OCI-LY1 (cell line): ENCODE data around the gene DYRK1A.
A peak's percentile ranks its signal among the peaks of the same experiment; 100 is the strongest.

Experiments used
- H2AFZ ChIP-seq: fragments of 200-600 bp; sonication (generic), shearing (Covaris generic); 2 replicates; pipeline ENCODE4 v1.6.0; 2014; ENCODE audit warnings: antibody characterized with exemption, mild to moderate bottlenecking, low read length
- H3F3A ChIP-seq: fragments of 200-600 bp; sonication (generic), shearing (Covaris generic); 2 replicates; pipeline ENCODE4 v1.6.0; 2014; ENCODE audit warnings: mild to moderate bottlenecking, antibody characterized with exemption, low read length, moderate library complexity; ENCODE audit not compliant: insufficient read depth
- H3K27ac ChIP-seq: fragments of 200-600 bp; sonication (generic); 2 replicates; pipeline ENCODE4 v1.5.1; 2014; ENCODE audit warnings: low read length, mixed run types, mild to moderate bottlenecking, low read depth; ENCODE audit not compliant: poor library complexity, severe bottlenecking
- H3K27me3 ChIP-seq: fragments of 200-600 bp; sonication (generic); 2 replicates; pipeline ENCODE4 v1.6.0; 2014; ENCODE audit warnings: antibody characterized with exemption, mild to moderate bottlenecking, low read length, moderate library complexity; ENCODE audit not compliant: insufficient read depth
- H3K36me3 ChIP-seq: fragments of 200-600 bp; sonication (generic); 2 replicates; pipeline ENCODE4 v1.6.1; 2014; ENCODE audit warnings: mild to moderate bottlenecking, antibody characterized with exemption, low read length, moderate library complexity, mixed read lengths; ENCODE audit not compliant: insufficient read depth
- H3K4me1 ChIP-seq: fragments of 200-600 bp; sonication (generic); 2 replicates; pipeline ENCODE4 v1.5.1; 2014; ENCODE audit warnings: mild to moderate bottlenecking, low read length, moderate library complexity; ENCODE audit not compliant: insufficient read depth, severe bottlenecking
- H3K4me2 ChIP-seq: fragments of 200-600 bp; sonication (generic), shearing (Covaris generic); 2 replicates; pipeline ENCODE4 v1.6.1; 2014; ENCODE audit warnings: low read length
- H3K4me3 ChIP-seq: fragments of 200-600 bp; sonication (generic); 2 replicates; pipeline ENCODE4 v1.5.1; 2014; ENCODE audit warnings: low read length, low read depth, mild to moderate bottlenecking, mixed read lengths; ENCODE audit not compliant: poor library complexity, severe bottlenecking
- H3K79me2 ChIP-seq: fragments of 200-600 bp; shearing (Covaris generic); 2 replicates; pipeline ENCODE4 v1.6.1; 2016; ENCODE audit warnings: mixed run types, low read length, mixed read lengths; ENCODE audit not compliant: insufficient read depth
- H3K9ac ChIP-seq: fragments of 200-600 bp; sonication (generic), shearing (Covaris generic); 2 replicates; pipeline ENCODE4 v1.6.1; 2014; ENCODE audit warnings: mild to moderate bottlenecking, low read length, mixed read lengths
- H3K9me2 ChIP-seq: fragments of 200-600 bp; sonication (generic), shearing (Covaris generic); 2 replicates; pipeline ENCODE4 v1.6.1; 2014; ENCODE audit warnings: low read depth, mild to moderate bottlenecking, low read length, mixed read lengths
- H3K9me3 ChIP-seq: fragments of 200-600 bp; shearing (Covaris generic); 2 replicates; pipeline ENCODE4 v1.6.1; 2014; ENCODE audit warnings: low read length, mixed read lengths
- H4K20me1 ChIP-seq: fragments of 200-600 bp; sonication (generic), shearing (Covaris generic); 2 replicates; pipeline ENCODE4 v1.6.0; 2016; ENCODE audit warnings: mild to moderate bottlenecking, low read length; ENCODE audit not compliant: insufficient read depth
- CTCF ChIP-seq: fragments of 200-600 bp; sonication (generic), shearing (Covaris generic); IDR thresholded peaks from 2 replicates; pipeline ENCODE4 v1.5.1; 2017; ENCODE audit warnings: mild to moderate bottlenecking, antibody characterized with exemption, low read length, moderate library complexity, mixed read lengths
- EZH2 ChIP-seq: fragments of 200-600 bp; sonication (generic), shearing (Covaris generic); IDR thresholded peaks from 2 replicates; pipeline ENCODE4 v1.8.0; 2017; ENCODE audit warnings: borderline replicate concordance, mixed run types, mild to moderate bottlenecking, antibody characterized with exemption, low read length, moderate library complexity, mixed read lengths

Gene DYRK1A

GRCh38 chr21:37446552-37446951, 80.0 kb downstream of the DYRK1A start:
- Histone ChIP-seq H3F3A (no peaks in the 10 kb centered on the region), H3K9ac (no peak overlapping the region), H3K36me3 (peaks cover 17% of the 10 kb centered on the region), H3K27ac (no peak overlapping the region), H3K4me2 (no peak overlapping the region), H4K20me1 (no peaks in the 10 kb centered on the region), H3K4me1 (peaks cover 19% of the 10 kb centered on the region), H2AFZ (no peak overlapping the region), H3K27me3 (no peaks in the 10 kb centered on the region), H3K9me2 (no peaks in the 10 kb centered on the region), H3K9me3 (no peaks in the 10 kb centered on the region), H3K4me3 (no peak overlapping the region), H3K79me2 (peaks cover 95% of the 10 kb centered on the region)
- TF ChIP-seq CTCF (peak; percentile 45), EZH2 (no peak)

GRCh38 chr21:37447288-37447936, 80.8 kb downstream of the DYRK1A start:
- TF ChIP-seq EZH2 (no peak), CTCF (no peak)
- Histone ChIP-seq H2AFZ (no peak overlapping the region), H3K9me2 (no peaks in the 10 kb centered on the region), H3K9me3 (no peaks in the 10 kb centered on the region), H3K4me1 (peaks cover 19% of the 10 kb centered on the region), H3K79me2 (peaks cover 95% of the 10 kb centered on the region), H3K4me3 (no peak overlapping the region), H3K4me2 (no peak overlapping the region), H3K36me3 (peaks cover 17% of the 10 kb centered on the region; the same call in 1 of the 2 replicates), H3K27ac (no peak overlapping the region), H3F3A (no peaks in the 10 kb centered on the region), H3K27me3 (no peaks in the 10 kb centered on the region), H3K9ac (no peak overlapping the region), H4K20me1 (no peaks in the 10 kb centered on the region)

GRCh38 chr21:37449302-37449937, 82.8 kb downstream of the DYRK1A start:
- Histone ChIP-seq H3K9ac (no peak overlapping the region), H3K4me3 (no peak overlapping the region), H3K4me2 (no peak overlapping the region), H3K9me2 (no peaks in the 10 kb centered on the region), H3K4me1 (peaks cover 16% of the 10 kb centered on the region), H2AFZ (no peak overlapping the region), H3F3A (no peaks in the 10 kb centered on the region), H3K79me2 (peaks cover 96% of the 10 kb centered on the region), H3K27me3 (no peaks in the 10 kb centered on the region), H3K27ac (no peak overlapping the region), H3K9me3 (no peaks in the 10 kb centered on the region), H4K20me1 (no peaks in the 10 kb centered on the region), H3K36me3 (peaks cover 12% of the 10 kb centered on the region; the same call in 1 of the 2 replicates)
- TF ChIP-seq EZH2, result no peak
- TF ChIP-seq CTCF, result no peak
